Measurements from ENCODE around the gene HOXA7. TPM values are rescaled to one million over a fixed set of nuclear protein-coding genes. Genes with fewer than 3 reads are reported as not detected.
A peak's percentile ranks its signal among the peaks of the same experiment; 100 is the strongest.

Gene HOXA7
- total RNA-seq, 2 donors from 2014 or later = not detected

- Mint-ChIP-seq H3K27ac (no peak within 1 kb of the TSS), H3K4me3 (no peak within 1 kb of the TSS), H3K36me3 (ENCODE audit: low read depth) (no peaks in the 10 kb centered on the region), H3K4me1 (no peaks in the 10 kb centered on the region), H3K27me3 (ENCODE audit: insufficient read depth) (peaks cover 99% of the 10 kb centered on the region), H3K9me3 (peaks cover 8% of the 10 kb centered on the region)
- Histone ChIP-seq H3K4me3 (ENCODE audit: low read length) (no peak within 1 kb of the TSS), H3K27ac (ENCODE audit: low read depth, low read length) (no peak within 1 kb of the TSS), H3K36me3 (ENCODE audit: control insufficient read depth, insufficient read depth, low read length) (no peaks in the 10 kb centered on the region), H3K27me3 (ENCODE audit: control insufficient read depth, insufficient read depth, low read length, poor library complexity, severe bottlenecking) (peaks cover 100% of the 10 kb centered on the region), H3K9ac (ENCODE audit: extremely low read depth, low read length, poor library complexity, severe bottlenecking) (no peak within 1 kb of the TSS), H3K4me1 (ENCODE audit: control insufficient read depth, insufficient read depth, low read length) (no peaks in the 10 kb centered on the region), H3K9me3 (ENCODE audit: control insufficient read depth, low read length) (peaks cover 5% of the 10 kb centered on the region)
- DNase-seq = no peak
- 10 to 16% methylated on average over 35 to 80 of the region's 82 CpGs for WGBS, 2 experiments (ENCODE audit: insufficient coverage in 1 of 2, insufficient read length in 1 of 2)
- no peak for TF ChIP-seq CTCF (conservative IDR thresholded peaks at IDR 0.05)
These were observed 8.9 kb upstream of the HOXA7 start, which contains the start of gene HOXA9 for GRCh38 chr7:27165089-27165995. Gene HOXA9, minus strand, starts transcription at chr7:27165537. Its CDS starts 80 bp downstream, at chr7:27165457.

- H3K27me3 ChIP-seq (ENCODE audit: control insufficient read depth, insufficient read depth, low read length, poor library complexity, severe bottlenecking) = peaks cover 100% of the 10 kb centered on the region
- Mint-ChIP-seq H3K36me3 (ENCODE audit: low read depth) (no peaks in the 10 kb centered on the region), H3K4me1 (no peaks in the 10 kb centered on the region), H3K4me3 (no peak overlapping the region), H3K27me3 (ENCODE audit: insufficient read depth) (peaks cover 99% of the 10 kb centered on the region), H3K27ac (no peak overlapping the region), H3K9me3 (peaks cover 8% of the 10 kb centered on the region)
- H3K36me3 ChIP-seq (ENCODE audit: control insufficient read depth, insufficient read depth, low read length) = no peaks in the 10 kb centered on the region
- peaks cover 5% of the 10 kb centered on the region for H3K9me3 ChIP-seq (ENCODE audit: control insufficient read depth, low read length)
- peak; percentile 60 for TF ChIP-seq CTCF (conservative IDR thresholded peaks at IDR 0.05)
- H3K4me1 ChIP-seq (ENCODE audit: control insufficient read depth, insufficient read depth, low read length) = no peaks in the 10 kb centered on the region
- DNase-seq = peak; percentile 88
- WGBS, 2 experiments (ENCODE audit: insufficient coverage in 1 of 2, insufficient read length in 1 of 2) = 4% methylated on average over 18 to 47 of the region's 47 CpGs
- H3K9ac ChIP-seq (ENCODE audit: extremely low read depth, low read length, poor library complexity, severe bottlenecking) = no peak overlapping the region
- H3K4me3 ChIP-seq (ENCODE audit: low read length) = no peak overlapping the region
- no peak overlapping the region for H3K27ac ChIP-seq (ENCODE audit: low read depth, low read length)
These were observed 8.1 kb upstream of the HOXA7 start for GRCh38 chr7:27164367-27165088.

- no peak for TF ChIP-seq CTCF (conservative IDR thresholded peaks at IDR 0.05)
- Histone ChIP-seq H3K4me3 (ENCODE audit: low read length) (no peak overlapping the region), H3K4me1 (ENCODE audit: control insufficient read depth, insufficient read depth, low read length) (no peaks in the 10 kb centered on the region), H3K27ac (ENCODE audit: low read depth, low read length) (no peak overlapping the region), H3K9me3 (ENCODE audit: control insufficient read depth, low read length) (peaks cover 9% of the 10 kb centered on the region), H3K9ac (ENCODE audit: extremely low read depth, low read length, poor library complexity, severe bottlenecking) (no peak overlapping the region), H3K27me3 (ENCODE audit: control insufficient read depth, insufficient read depth, low read length, poor library complexity, severe bottlenecking) (peaks cover 100% of the 10 kb centered on the region), H3K36me3 (ENCODE audit: control insufficient read depth, insufficient read depth, low read length) (no peaks in the 10 kb centered on the region)
- no peak for DNase-seq
- Mint-ChIP-seq H3K9me3 (peaks cover 8% of the 10 kb centered on the region), H3K27me3 (ENCODE audit: insufficient read depth) (peaks cover 99% of the 10 kb centered on the region), H3K4me3 (no peak overlapping the region), H3K27ac (no peak overlapping the region), H3K4me1 (no peaks in the 10 kb centered on the region), H3K36me3 (ENCODE audit: low read depth) (no peaks in the 10 kb centered on the region)
- 9 to 28% methylated on average over 4 to 12 of the region's 12 CpGs for WGBS, 2 experiments (ENCODE audit: insufficient coverage in 1 of 2, insufficient read length in 1 of 2)
These were observed 7.5 kb upstream of the HOXA7 start for GRCh38 chr7:27164045-27164366.

Data from endodermal cell (in vitro differentiated cells).